ENCODE results near the gene CELSR1.

CELSR1 gene, protein sequence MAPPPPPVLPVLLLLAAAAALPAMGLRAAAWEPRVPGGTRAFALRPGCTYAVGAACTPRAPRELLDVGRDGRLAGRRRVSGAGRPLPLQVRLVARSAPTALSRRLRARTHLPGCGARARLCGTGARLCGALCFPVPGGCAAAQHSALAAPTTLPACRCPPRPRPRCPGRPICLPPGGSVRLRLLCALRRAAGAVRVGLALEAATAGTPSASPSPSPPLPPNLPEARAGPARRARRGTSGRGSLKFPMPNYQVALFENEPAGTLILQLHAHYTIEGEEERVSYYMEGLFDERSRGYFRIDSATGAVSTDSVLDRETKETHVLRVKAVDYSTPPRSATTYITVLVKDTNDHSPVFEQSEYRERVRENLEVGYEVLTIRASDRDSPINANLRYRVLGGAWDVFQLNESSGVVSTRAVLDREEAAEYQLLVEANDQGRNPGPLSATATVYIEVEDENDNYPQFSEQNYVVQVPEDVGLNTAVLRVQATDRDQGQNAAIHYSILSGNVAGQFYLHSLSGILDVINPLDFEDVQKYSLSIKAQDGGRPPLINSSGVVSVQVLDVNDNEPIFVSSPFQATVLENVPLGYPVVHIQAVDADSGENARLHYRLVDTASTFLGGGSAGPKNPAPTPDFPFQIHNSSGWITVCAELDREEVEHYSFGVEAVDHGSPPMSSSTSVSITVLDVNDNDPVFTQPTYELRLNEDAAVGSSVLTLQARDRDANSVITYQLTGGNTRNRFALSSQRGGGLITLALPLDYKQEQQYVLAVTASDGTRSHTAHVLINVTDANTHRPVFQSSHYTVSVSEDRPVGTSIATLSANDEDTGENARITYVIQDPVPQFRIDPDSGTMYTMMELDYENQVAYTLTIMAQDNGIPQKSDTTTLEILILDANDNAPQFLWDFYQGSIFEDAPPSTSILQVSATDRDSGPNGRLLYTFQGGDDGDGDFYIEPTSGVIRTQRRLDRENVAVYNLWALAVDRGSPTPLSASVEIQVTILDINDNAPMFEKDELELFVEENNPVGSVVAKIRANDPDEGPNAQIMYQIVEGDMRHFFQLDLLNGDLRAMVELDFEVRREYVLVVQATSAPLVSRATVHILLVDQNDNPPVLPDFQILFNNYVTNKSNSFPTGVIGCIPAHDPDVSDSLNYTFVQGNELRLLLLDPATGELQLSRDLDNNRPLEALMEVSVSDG (N-terminal part only)

DNA sequence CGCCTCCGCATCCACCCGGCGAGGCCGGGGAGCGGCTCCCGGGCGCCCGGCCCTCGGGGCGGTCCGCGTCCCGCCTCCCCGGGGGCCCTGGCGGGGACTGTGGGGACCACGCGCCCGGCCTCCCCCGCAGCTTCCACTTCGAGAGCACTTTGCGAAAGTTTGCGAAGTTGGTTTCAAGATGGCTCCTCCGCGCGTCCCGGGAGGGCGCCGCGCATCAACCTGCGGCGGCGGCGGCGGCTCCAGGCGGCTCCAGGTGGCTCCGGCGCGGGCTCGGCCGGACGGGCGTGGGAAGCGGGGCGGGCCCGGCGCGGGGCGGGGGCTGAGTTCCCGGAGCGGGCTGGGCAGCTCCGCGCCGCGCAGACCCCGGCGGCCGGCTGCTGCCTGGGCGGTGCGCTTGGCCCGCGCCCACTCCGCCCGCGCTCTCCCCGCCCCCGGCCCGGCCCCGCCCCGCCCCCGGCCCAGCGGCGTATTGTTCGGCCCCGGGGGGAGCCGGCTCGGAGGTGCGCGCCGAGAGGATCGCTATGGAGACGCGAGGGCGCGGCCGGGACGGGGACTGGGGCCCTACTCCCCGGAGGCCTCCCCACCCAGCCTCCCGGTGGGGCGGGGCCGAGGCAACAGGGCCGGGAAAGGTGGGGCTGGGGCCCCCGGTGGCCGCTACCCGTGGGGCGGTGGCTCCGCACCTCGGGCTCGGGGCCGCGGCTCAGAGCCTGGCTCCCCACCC lies at the start of gene CELSR1:
Gene CELSR1, minus strand, starts transcription at position 396 of the 721 bp plus-strand sequence. CDS start 450 bp downstream, outside the sequence.
- peak in 1 of 2 donors; percentile 30 for DNase-seq (ENCODE audit: low read depth in 2 of 2)

DNA sequence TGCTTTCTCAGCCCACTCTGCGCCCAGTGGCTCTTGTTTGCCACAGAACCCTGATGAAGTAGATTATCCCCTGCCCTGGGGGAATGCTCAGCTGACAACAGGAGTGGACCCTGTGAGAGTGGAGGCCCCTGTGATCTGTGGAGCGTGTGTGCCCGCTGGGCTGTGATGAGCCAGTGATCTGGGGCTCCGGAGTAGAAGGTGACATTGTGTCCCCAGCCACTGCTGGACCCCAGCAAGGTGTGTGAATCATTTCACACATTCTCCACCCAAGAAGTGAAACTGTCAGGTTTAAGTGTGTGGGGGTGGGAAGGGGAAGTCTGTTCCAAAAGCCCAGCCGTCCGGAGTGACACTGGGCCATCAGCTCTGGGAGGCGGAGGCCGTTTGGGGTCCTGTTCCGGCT lies 49.6 kb upstream of the CELSR1 start:
- no peak for DNase-seq (ENCODE audit: low read depth in 2 of 2)

DNA sequence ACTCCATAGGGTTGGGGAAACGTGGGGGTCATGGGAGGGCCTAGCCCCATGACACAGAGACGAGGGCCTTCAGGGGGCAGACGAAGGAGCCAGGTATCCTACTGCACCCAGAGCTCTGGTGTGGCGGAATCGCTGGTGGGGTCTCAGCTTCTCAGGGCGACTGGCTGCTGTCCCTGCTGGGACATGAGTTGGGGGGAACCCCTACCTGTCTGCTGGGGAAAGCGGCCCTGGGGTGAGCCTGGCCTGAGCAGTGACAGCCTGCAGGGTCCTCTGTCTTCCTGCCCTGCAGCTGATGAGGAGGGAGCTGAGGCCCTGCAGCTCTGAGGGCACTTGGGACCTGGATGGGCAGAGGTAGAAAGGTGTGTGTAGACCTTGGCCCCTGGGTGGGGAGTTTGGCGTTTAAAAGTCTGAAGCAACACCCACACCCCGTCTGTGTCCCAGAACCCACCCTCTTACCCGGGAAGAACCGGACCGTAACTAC lies 49.2 kb upstream of the CELSR1 start:
- no peak for DNase-seq (ENCODE audit: low read depth in 2 of 2)

DNA sequence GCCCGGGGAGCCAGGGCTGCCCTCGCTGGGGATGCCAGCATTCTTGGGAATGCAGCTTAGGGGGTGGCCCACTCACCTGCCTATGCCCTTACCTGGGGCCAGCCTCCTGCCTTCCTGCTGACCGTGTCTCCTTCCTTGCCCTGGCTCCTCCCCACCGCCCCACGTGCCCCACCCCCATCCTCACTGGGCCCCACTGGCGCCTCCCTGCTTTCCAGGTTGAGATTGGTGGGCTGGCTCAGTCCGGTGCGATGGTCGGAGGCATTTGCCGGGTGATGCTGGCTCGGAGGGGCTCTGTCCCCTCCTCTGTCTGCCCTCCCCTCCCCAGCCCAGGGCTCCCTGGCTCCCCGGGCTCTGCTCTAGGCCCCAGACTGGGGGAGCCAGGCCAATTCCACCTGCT lies 48.7 kb upstream of the CELSR1 start:
- DNase-seq (ENCODE audit: low read depth in 2 of 2): no peak

DNA sequence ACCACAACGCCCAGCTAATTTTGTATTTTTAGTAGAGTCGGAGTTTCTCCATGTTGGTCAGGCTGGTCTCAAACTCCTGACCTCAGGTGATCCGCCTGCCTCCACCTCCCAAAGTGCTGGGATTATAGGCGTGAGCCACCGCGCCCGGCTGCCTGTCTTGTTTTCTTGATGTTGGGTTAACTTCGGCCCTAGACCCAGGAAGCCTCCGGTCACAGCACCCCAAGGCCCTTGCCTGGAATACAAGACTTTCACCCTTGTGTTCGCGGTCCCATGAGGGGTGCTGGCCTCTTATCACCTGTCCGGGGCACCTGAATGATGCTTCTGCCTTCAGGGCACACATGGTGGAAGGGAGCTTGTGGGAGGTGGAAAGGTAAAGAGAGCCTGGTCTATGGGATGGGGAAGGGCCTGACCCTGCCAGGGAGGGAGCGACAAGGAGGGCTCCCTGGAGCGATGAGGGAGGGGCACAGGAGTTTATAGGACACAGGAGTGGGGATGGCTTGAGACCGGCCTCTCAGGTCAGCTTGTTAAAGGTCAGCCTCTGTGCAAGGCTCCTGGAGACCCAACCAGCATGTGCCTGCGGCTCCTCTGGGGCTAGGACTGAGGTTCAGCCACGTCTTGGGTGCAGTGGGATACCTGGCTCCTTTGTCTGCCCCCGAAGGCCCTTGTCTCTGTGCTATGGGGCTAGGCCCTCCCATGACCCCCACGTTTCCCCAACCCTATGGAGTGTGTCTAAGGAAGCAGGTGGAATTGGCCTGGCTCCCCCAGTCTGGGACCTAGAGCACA lies 48.1 kb upstream of the CELSR1 start:
- DNase-seq (ENCODE audit: low read depth in 2 of 2): no peak

DNA sequence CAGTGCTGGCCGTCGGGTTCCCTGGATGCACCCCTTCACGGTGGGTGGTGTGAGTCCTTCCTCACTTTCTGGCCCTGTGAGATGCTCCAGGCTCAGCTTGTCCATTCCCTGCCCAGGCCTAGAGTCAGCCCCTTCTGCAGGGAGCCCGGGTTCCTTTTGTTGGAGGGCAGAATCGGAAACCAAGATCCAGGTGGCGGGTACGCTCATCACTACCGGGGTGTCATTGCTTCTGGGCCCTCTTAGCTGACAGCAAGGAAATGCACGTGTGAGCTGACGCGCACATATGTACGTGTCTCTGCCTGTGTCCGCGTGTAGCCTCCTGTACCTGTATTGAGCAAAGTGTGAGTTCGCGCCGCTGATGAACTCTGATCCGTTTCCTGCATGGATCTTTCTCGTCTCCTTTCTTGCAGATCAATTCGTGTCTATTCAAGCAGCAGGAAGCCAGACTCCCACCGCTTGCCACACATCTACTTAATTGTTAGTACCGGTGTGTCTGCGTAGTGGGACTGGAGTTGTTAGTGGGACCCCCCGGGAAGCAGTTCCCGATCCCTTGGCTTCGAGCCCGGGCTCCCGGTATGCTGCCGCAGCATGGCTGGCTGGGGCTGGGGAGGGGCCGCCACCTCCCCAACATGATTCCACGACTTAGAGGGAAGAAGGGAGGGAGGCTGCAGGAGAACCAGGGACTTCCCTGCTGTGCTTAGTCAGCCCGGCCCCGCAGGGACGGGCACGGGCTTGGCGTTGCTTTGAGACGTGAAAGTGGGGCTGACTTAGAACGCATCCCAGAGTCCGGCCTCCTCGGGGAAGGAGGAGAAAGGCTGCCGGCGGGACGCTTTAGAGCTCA lies 46.9 kb upstream of the CELSR1 start:
- no peak for DNase-seq (ENCODE audit: low read depth in 2 of 2)

DNA sequence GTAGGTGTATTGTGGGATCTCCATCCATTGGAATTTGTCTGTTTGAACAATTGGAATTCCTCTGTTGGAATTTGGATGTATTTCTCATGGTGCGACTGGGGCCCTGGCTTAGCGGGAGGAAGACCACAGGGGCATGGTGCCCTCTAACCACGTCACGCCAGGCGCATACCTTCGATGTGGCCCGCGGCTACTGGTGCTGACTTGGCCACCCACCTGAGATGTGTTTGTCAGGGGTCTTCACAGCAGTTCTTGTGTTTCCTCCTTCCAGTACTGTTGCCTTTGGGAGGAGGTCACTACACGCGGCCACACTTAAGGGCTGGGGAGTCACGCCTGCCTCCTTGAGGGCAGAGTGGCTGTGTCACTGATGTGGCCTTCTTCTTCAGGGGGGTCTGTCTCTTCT lies 46.2 kb upstream of the CELSR1 start:
- DNase-seq (ENCODE audit: low read depth in 2 of 2): no peak

DNA sequence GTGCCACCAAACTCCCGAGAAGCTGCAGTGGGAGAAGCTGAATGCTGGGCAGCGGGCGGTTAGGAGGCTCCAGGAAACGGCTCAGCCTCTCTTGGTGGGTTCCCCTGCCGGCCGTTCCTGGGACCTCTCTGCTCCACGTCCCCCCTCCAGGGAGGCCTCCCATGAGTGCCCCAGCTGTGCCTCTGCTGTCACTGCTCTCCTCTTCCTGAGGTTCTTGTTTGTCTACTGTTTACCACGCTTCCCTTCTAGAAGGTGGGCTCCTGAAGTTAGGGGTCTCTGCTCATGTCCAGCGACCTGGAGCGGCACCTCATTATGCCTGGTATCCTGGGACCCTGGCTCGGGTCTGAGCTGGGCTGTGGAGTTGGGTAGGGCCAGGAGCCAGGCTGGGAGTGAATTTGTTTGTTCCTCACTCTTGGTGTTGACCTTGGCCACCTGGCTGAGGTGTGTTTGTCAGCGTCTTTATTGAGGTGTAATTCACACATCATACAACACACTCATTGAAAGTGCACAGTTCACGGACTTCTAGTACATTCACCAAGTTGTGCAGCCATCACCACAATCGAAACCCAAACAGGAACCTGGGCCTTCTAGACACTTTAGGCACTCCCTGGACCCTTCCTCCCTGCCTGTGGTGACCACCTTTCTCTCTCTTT lies 45.0 kb upstream of the CELSR1 start:
- DNase-seq (ENCODE audit: low read depth in 2 of 2): no peak

DNA sequence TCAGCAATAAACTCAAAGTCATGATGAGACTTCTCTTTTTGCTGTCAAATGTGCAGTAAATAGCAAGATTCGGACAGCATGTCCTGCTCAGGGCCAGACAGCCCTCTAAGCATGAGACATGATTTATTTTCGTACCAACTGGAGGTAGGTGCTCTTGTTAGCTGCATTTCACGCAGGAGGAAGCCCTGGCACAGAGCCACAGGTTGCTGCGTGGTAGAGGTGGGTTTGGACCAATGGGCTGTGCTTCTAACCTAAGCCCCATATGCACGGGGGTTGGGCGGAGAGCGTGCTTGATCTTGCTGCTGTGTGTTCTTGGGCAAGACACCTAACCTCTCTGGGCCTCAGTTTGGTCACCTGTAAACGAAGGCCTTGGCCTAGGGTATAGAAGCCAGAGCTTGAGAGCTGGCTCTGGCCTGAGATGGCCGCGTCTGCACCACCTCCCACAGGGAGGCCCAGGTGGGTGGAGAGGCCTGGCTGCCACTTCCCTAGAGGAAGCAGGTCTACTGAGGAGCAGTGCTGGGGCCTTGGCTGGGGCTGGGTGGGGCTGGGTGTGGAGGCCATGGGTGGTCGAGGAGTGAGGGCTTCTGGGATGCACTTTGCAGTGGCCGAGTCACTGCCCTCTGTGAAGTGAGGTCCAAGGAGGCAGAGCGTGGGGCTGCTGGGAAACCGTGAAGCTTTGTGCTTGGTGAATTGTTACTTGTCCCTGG lies 44.3 kb upstream of the CELSR1 start:
- no peak for DNase-seq (ENCODE audit: low read depth in 2 of 2)

DNA sequence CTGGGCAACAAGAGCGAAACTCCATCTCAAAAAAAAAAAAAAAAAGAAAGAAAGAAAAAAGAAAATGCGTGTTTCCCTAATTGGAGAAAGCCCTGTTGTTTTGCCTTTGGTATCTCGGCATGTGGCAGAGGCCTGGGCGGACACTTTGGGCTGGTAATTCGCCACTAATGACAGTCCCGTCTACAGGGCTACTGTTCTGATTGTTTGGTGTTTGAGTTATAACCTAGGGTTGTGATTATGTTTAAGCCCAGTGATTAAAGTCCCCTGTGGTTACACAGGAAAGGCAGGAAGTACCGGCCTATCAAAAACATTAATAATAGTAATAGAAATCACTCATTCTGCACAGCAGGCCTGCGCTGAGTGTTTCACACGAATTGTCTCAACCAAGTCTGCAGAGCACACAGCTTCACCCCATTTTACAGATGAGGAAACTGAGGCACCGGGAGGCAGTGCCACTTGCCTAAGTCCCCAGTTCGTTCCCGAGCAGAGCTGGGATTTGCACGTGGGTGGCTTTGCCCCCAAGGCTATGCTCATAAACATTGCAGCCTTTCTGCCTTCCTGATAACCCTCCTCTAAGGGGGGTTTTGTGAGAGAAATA lies 43.6 kb upstream of the CELSR1 start:
- DNase-seq (ENCODE audit: low read depth in 2 of 2): no peak

DNA sequence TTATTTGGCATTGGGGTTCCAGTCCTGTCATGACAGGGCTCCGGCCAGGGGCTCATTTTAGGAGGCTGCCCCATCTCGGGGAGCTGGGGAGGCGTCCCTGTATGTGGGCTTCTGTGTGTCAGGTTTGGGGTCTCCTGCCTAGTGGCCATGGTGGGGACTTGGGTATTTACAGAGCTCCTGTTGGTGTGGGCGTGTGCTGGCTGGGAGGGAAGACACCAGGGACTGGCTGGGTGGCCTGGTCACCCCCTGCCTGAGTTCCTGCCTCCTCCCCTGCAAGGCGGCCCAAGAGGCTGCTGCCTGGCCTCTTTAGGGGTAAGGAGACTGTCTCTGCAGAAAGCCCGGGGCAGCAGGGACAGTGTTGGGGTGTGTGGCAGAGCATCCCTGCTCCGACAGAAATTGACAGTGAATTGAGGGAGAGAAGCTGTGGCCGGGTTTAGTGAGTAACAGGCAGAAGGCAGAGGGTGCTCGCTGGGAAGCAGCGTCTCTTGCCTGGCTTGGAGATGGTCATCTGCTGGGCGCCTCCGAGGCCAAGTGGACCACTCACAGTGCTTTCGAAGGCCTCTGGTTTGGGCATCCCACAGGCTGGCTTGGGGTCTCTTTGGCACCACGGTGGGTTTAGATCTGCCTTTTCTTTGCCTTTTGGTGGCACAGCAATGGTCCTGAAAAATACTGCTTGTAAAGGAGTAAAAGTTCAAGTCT lies 42.5 kb upstream of the CELSR1 start:
- DNase-seq (ENCODE audit: low read depth in 2 of 2): no peak

DNA sequence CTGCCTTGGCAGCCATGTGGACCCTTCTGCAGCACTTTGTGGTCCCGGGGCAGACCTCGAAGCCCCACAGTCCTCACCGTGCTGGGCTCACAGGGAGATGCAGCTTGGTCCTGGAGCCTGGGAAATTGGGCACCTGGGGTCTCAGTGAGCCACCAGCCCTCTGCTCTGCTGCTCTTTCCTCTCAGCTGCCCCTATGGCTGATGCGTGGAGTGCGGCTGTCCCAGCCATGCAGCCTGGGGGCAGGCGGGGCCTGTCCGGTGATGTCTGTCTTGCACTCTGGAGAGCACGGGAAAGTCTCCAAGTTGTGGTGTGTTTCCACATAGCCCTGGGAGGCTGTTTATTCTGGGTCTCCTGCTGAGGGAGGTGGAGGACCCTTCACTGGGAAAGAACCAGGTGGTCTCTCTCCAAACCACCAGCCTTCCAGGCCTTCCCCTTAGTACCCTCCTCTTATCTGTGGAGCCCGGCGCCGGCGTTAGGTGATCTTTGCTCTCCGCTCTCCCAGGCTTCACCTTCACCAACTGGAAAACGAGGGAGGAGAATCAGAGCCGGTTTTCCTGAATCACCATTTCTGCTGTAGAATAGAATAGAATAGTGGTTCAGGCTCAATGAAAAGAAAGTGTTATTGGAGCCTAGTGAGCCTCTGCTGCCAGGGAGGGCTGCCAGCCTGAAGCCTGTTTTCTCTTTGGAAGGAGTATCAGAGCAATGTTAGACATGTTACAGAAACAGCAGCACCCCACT lies 41.6 kb upstream of the CELSR1 start:
- DNase-seq (ENCODE audit: low read depth in 2 of 2): no peak

DNA sequence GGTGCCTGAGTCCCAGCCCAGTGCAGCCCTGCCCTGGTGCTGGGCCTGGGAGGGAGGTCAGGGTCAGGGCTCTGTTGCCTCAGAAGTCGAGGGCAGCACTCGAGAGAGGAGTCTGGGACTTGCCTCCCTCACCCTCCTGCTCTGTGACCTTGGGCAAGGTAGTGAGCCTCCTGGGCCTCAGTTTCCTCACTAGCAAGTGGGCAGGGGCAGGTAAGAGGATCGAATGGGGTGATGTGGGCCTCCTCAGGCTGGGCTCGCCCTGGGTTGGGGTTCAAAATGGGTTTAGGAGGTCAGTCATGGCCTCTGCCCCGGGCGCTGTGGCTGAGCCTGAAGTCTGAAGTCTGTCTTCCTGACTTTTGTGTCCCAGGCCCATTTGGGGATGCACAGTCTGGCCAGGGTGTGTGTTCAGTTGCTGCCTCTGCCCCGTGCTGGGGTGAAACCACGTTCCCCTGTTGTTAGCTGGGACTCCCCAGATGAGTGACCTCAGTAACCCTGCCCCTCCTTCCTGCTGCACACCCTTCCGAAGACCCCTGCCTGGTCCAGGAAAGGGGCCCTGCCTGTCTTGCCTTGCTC lies 40.9 kb upstream of the CELSR1 start:
- no peak for DNase-seq (ENCODE audit: low read depth in 2 of 2)

DNA sequence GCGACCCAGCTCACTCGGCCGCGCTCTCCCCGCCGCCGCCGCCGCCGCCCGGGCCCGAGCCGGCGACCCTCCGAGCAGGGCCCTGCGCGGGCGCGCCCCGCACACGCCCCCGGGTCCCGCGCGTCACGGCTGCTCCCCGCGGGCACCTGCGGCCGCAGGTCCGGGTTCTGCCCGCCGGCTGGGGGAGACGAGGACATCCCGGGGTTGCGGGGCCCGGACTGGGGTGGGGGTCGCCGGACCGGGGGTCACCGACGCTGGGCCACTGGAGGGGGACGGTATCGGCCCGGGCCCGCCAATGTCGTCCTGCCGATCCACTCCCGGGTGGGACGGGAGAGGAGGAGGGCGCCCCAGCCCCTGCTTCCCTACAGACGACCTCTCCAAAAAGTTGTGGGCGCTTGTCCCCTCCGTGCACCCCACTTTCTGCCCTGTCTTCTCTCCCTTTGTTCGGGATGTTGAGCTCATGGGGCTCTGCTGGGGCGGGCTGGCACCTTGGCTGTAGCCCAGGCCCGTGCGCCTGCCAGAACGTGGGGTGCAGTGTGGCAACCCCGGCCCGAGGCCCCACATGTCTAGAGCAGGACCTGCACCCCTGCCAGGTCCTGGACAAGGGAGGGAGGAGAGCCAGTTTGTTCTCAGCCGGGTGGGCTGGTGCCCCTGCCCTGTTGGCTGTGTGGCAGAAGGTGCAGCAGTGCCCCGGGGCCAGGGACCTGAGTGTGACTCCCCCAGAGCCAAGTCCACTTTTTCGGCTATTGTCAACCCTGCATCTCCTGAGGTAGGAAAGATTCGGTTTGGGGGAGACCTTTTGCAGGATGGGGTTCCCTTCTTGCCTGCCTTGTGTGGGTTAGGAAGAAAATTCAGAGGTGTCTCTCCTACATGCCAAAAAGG lies 40.2 kb upstream of the CELSR1 start:
- DNase-seq (ENCODE audit: low read depth in 2 of 2): no peak
